ENCODE data around the gene CDCP2. TPM values are rescaled to one million over a fixed set of nuclear protein-coding genes. Genes with fewer than 3 reads are reported as not detected.

Gene CDCP2
- total RNA-seq, 1 donor from 2014 or later, result not detected

DNA sequence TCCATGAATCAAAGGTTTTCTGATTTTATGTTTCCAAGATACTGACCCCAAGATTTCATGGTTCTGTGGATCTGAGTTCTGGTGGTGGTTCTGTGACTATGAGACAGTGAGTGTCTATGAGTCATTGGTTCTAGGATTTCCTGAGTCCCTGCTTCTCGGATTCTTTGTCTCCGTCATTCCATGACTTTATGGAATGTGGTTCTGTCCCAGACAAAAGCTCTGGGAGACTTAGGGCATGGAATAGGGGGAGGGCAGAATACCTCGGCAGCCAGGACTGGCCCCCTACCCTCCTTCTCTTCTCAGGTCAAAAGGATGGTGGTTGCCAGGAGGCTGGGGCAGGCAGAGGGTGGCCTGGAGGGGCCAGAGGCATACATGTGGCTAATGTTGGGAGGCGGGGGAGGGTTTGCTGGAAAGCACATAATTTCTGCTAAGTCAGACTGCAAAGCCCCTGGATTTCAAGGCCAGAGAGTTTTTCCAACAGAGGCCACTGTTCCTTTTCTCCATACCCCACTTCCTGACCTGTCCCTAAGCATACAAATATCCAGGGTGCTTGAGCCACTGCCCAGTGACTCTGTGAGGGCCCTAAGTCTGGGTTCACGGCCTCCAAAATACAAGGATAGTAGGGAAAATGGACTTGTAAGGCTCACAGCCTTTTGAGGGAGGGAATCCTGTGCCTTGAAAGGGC, 17.2 kb downstream of the CDCP2 start:
- no peaks in the 10 kb centered on the region for H3K36me3 ChIP-seq (ENCODE audit: control insufficient read depth, insufficient read depth, low read length)
- no peak for TF ChIP-seq CTCF (IDR thresholded peaks at IDR 0.05; ENCODE audit: insufficient read depth, low read length, severe bottlenecking)
- FAIRE-seq (no peak), DNase-seq (ENCODE audit: low read depth) (no peak)
- peaks cover 3% of the 10 kb centered on the region for H3K27me3 ChIP-seq (ENCODE audit: control insufficient read depth, insufficient read depth, low read length)
- H3K4me3 ChIP-seq (ENCODE audit: low read depth, low read length), result no peak overlapping the region

GRCh38 chr1:54134295-54134694, 18.5 kb downstream of the CDCP2 start:
- FAIRE-seq (no peak), DNase-seq (ENCODE audit: low read depth) (no peak)
- Histone ChIP-seq H3K27me3 (ENCODE audit: control insufficient read depth, insufficient read depth, low read length) (peaks cover 3% of the 10 kb centered on the region), H3K36me3 (ENCODE audit: control insufficient read depth, insufficient read depth, low read length) (no peaks in the 10 kb centered on the region), H3K4me3 (ENCODE audit: low read depth, low read length) (no peak overlapping the region)
- TF ChIP-seq CTCF (IDR thresholded peaks at IDR 0.05; ENCODE audit: insufficient read depth, low read length, severe bottlenecking), result no peak

DNA sequence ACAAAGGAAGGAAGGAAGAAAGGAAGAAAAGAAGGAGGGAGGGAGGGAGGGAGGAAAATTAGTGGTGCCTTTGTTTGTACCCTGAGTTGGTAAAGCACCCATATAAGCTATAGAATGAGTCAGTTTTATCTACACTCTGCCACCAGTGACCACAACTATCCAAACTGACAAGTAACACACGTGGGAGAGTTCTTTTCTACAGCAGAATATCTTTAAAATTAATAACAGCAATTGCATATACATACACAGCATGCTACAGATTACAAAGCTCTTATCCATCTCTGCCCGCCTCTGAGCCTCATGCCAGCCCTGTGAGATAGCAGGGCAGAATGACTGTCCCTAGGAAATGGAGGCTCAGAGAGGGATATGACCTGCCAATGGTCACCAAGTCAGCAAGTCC, 20.3 kb downstream of the CDCP2 start:
- FAIRE-seq (no peak), DNase-seq (ENCODE audit: low read depth) (no peak)
- H3K36me3 ChIP-seq (ENCODE audit: control insufficient read depth, insufficient read depth, low read length), result no peaks in the 10 kb centered on the region
- H3K27me3 ChIP-seq (ENCODE audit: control insufficient read depth, insufficient read depth, low read length), result peaks cover 3% of the 10 kb centered on the region
- no peak for TF ChIP-seq CTCF (IDR thresholded peaks at IDR 0.05; ENCODE audit: insufficient read depth, low read length, severe bottlenecking)
- H3K4me3 ChIP-seq (ENCODE audit: low read depth, low read length), result no peak overlapping the region

DNA sequence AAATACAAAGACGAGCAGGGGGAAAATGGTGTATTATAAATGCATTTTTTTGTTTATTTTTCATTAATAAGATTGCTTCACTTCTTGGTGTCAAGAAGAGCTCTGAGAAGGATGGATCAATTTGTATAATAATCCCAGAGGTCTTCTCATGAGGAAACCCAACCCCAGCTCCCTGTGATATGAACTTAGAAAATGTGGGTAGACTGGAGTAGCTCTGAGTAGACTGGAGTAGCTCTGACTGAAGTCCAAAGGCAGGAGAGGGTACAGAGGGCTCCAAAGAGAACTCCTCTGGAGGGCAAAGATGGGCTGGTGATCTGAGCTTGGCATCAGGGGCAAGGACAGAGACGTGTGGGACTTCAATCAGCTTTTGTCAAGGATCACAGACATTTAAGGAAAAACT, 21.4 kb downstream of the CDCP2 start:
- DNase-seq (ENCODE audit: low read depth) (no peak), FAIRE-seq (no peak)
- no peak for TF ChIP-seq CTCF (IDR thresholded peaks at IDR 0.05; ENCODE audit: insufficient read depth, low read length, severe bottlenecking)
- Histone ChIP-seq H3K36me3 (ENCODE audit: control insufficient read depth, insufficient read depth, low read length) (no peaks in the 10 kb centered on the region), H3K4me3 (ENCODE audit: low read depth, low read length) (no peak overlapping the region), H3K27me3 (ENCODE audit: control insufficient read depth, insufficient read depth, low read length) (peaks cover 3% of the 10 kb centered on the region)

GRCh38 chr1:54129858-54130257, 22.9 kb downstream of the CDCP2 start:
- peaks cover 3% of the 10 kb centered on the region for H3K27me3 ChIP-seq (ENCODE audit: control insufficient read depth, insufficient read depth, low read length)
- H3K36me3 ChIP-seq (ENCODE audit: control insufficient read depth, insufficient read depth, low read length), result no peaks in the 10 kb centered on the region
- DNase-seq (ENCODE audit: low read depth) (no peak), FAIRE-seq (no peak)
- H3K4me3 ChIP-seq (ENCODE audit: low read depth, low read length), result no peak overlapping the region
- no peak for TF ChIP-seq CTCF (IDR thresholded peaks at IDR 0.05; ENCODE audit: insufficient read depth, low read length, severe bottlenecking)

Measured in bronchial epithelial cell (primary cell).